ENCODE measurements around the gene HOOK2.
"Not testable (repeated sequence)": the region's sequence is repeated elsewhere in the genome, so short reads cannot be mapped to it uniquely, and the experiment has no call there.

Gene HOOK2

DNA sequence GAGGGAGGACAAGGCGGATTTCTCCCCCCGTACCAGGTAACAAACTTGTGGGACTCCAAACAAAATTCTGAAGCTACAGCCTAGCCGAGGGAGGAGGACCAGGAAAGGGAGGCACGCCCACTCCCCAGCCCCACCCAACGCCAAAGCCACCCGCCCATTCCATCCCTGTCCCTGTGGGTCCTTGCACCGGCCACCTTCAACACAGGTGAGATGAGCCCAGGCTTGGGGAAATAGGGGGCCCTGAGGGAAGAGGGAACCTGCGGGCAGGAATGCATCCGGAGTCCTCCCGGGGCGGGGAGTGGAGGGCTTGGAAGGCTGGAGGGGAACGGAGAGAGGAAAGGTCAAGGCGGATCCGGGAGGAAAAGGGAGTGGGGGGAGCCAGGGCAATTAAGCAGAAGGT lies 23.7 kb downstream of the HOOK2 start, which contains the start of gene BEST2:
Gene BEST2 (plus strand): TSS at position 157 of the 400 bp plus-strand sequence. CDS start 802 bp downstream, outside the sequence.
- DNase-seq: no peak

DNA sequence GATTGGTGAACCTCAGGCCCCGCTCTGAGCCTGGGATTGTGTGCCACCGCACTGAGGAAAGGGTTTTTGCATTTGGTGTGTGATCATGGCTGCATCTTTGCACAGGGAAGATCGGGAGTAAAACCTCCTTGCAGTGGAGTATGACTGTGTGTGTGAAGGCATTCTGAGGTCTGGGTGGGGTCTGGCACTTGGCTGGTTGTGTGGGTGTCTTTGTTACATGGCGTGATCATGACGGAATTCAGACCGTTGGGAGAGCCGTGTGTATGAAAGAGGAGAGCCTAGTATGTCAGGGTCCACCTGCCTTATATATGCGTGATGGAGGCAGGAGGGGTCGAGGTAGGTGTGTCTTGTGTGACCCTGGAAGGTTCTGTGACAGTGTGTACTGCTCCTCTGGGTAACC lies 24.5 kb downstream of the HOOK2 start:
- no peak for DNase-seq

DNA sequence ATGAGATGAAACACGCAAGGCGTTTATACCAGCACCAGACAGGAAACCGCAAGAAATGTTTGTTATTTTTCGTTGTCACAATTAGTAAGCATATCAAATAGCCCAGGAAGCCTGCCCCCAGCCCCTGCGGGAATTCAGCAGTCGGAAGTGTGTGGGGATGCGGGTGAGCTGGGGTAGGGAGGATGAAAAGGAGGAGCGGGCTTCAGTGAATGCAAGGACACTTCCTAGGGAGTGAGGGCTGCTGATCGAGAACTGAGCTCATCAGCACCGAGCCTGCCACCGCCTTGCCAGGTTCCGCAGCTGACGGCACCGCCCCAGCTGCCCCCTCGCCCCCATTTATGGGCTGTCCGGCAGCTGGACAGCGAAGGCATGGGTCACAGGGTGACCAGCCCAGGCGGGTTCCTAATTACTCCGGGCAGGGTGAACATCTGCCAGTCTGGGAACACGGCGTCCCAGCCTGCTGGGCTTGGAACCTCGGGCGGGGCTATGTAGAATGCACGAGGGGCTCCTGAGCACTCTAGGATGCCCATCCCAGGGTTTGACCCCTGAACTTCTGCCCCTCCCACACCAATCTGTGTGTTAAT lies 25.3 kb downstream of the HOOK2 start:
- no peak for DNase-seq

DNA sequence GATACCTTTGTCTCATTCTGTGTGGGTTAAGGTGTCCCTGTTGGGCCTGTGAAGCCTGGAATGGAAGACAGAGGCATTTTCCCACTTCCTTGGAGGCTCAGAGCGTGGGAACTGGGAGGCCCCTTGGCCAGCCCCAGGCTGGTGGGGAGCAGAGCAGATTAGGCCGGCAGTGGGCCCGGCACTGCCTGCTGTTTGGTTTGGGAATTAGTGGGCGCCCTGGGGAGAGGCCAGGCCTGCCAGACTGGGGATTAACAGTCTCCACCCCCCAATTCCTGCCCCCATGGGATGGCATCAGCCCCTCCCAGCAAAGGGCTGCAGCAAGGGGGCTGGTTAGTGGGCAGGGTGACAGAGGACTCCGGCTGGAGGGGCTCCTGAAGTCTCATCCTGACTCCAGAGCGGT lies 26.9 kb downstream of the HOOK2 start:
- DNase-seq: no peak

DNA sequence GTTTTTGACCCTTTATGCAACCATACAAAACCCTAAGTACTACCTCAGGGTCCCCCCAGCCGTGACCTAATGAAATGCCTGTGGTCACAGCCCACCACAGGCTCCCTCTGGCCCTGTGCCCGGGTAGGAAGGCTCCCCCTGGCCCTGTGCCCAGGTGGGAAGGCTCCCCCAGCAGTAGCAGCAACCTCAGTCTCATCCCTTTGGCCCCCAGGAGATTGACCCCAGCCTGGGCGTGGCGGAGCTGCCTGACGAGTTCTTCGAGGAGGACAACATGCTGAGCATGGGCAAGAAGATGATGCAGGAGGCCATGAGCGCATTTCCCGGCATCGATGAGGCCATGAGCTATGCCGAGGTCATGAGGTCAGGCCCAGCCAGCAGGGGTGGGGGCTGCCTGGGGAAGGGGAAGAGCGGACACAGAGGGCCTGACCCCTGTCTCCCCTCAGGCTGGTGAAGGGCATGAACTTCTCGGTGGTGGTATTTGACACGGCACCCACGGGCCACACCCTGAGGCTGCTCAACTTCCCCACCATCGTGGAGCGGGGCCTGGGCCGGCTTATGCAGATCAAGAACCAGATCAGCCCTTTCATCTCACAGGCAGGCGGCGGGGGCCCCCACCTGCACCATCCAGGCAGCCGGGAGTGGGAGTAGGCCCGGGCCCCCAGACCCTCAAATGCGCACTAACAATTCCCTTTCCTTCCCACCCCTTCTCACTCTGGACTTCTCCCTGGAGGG lies 30.0 kb downstream of the HOOK2 start:
- DNase-seq: no peak

DNA sequence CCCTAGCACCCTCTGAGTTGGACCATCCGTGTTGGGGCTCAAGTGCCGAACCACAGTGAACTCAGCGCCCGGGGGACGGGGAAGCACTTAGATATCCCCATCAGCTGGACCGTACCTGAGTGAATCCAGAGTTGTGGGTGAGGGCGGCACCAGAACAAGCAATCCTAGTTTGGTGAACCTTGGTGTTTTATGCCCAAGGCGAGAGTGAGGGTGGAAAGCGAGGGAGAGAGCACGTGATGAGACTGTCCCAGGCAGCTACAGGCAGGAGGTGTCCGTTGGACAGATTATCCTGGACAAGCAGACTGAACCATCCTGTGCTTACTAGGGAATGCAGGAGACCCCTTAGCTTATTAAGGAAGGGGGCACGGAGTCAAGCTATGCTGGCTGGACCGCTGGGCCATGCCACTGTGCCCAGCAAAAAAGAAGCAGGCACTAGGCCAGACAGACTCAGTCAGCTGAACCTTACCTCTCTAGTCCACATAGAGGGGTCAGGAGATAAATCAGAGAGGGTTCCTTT lies 37.5 kb downstream of the HOOK2 start:
- no peak for DNase-seq

DNA sequence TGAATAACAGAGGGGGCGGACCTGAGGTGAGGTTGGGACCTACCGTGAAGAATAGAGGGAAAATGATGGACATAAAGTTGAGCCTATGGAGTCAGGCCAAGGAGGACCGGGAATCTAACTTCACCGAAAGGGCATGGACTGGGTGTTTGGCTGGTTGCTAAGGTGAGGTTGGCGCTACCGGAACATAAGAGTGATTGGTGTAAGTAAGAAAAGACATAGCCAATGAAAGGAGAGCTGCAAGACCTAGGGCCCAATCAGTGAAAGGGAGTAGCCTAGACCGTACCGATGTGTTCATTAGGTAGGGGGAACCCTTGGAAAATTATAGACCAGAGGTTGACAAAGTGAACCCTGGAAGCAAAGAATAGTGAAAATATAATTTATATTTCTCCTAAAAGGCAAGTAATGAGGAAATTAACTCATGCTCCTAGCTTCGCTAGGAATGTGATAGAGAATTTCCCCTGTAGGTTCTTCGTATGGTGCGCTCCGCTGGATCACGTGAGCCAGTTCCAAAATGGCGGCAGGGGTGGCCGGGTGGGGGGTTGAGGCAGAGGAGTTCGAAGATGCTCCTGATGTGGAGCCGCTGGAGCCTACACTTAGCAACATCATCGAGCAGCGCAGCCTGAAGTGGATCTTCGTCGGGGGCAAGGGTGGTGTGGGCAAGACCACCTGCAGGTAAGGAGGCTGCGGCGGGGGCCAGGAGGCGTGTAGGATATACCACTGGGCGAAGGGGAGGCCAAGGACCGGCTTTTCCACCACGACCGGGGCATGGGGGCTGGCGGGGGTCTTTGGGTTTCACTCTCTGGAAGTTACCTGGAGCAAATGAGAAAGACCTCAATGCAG lies 38.1 kb downstream of the HOOK2 start, which contains the start of gene GET3:
Gene GET3 (plus strand): TSS at position 503 of the 840 bp plus-strand sequence. CDS start 9 bp downstream, at position 512.
- peak; percentile 94 for DNase-seq

DNA sequence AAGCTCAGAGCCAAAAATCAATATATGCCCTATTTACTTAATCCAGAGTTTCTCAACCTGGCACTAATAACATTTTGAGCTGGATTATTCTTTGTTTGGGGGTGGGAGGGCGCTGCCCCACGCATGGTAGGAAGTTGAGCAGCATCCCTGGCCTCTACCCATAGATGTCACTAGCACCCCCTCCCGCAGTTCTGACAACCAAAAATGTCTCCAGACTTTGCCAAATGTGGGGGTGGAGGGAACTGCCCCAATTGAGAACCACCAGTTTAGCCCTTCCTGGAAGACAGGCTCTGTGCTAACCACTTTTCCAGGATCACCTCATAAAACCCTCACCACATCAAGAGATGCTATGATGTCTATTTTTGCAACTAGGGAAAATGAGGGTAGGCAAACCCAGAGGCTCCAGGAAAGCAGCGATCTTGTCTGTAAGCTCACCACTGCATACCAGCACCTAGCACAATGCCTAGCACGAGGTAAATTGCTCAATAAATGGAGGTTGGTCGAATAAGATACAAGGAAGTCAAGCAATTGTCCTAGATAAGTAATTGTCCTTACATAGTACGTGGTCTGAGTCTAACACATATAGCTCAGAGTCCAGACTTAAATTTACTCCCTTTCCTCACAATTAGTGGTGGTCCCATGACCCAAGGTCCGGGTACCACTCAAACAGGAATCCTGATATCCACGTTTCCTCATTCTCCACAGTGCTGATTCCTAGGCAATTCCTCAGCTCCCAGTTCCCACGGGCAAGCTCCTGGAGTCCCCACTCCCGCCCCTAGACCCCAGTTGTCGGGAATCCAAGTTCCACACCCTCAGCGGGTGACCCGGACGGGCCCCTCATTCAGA lies 41.8 kb downstream of the HOOK2 start:
- peak; percentile 80 for DNase-seq

DNA sequence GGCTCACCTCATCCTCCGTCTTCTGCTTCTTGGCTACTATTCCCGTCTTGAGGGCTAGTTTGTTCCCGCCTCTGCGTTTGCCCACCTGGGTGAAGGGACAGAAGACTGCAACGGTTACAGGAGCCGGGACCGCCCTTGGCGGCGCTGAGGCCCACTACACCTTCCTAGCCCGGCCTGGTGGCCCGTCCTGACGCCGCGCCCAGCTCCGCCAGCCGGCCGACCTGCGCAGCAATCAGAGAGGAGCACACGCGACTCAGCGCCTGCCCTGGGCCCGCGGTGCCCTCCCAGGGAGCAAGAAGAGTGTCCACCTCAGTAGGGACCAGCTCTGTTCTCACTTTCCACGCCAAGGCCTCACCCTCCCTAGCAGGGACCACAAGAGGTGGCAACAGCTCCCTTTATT lies 44.0 kb downstream of the HOOK2 start:
- DNase-seq: no peak

DNA sequence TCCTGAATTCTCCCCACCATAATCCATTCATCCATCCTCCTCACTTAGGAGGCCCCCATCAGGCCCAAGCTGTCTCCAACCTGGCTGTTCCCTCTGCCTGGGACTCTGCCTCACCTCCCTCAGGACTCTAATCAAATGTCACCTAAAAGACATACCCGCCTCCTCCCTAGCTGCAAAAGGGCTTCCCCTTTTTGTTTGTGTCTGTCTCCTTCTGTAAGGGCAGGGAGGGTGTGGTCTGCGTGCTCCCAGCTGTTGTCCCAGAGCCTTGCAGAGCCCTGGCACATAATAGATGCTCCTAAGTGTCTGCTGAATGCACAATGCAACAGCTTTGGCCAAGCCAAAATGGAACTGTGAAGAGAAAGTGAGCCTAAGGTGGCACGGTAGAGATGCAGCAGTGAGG lies 45.3 kb downstream of the HOOK2 start:
- DNase-seq: no peak

DNA sequence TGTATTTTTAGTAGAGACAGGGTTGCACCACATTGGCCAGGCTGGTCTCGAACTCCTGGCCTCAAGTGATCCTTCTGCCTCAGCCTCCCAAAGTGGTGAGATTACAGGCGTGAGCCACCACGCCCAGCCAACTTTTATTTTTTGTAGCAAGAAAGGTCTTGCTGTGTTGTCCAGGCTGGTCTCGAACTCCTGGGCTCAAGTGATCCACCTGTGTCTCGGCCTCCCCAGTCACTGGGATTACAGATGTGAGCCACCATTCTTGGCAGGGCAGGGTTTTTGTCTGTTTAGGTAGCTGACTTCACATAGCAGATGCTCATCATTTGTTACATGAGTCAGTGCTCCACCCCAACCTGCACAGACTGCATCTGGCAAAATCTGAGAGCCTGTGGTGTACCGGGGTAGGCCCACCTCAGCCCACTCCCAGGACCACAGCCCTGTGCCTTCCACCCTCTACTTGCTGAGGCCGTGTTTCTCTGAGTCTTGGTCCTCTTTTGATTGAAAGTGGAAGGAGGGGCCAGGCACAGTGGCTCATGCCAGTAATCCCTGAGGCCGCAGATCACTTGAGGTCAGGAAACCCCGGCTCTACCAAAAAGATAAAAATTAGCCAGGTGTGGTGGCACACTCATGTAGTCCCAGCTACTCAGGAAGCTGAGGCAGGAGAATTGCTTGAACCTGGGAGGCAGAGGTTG lies 47.5 kb downstream of the HOOK2 start:
- DNase-seq: no peak

DNA sequence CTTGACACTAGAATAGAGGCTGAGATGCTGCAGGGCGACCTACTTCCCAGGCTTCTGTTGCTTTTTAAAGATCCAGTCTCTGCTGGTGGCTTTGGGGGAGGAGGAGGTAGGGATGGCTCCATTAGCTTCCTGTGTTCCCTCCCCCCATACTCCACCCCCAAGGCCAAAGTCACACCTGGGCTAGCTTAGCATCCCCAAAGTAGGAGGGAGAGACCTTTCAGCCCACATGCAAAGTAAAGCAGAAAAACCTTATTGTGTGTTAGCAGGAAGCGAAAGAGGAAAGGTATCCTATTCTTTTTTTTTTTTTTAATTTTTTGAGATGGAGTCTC lies 48.4 kb downstream of the HOOK2 start:
- no peak for DNase-seq

DNA sequence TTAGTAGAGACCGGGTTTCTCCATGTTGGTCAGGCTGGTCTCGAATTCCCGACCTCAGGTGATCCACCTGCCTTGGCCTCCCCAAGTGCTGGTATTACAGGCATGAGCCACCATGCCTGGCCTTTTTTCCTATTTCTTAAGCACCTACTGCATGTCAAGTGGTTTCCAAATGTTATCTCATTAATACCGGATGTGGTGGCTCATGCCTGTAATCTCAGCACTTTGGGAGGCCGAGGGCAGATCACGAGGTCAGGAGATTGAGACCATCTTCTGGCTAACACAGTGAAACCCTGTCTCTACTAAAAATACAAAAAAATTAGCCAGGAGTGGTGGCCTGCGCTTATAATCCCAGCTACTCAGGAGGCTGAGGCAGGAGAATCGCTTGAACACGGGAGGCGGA lies 49.7 kb downstream of the HOOK2 start:
- DNase-seq: not testable (repeated sequence)

DNA sequence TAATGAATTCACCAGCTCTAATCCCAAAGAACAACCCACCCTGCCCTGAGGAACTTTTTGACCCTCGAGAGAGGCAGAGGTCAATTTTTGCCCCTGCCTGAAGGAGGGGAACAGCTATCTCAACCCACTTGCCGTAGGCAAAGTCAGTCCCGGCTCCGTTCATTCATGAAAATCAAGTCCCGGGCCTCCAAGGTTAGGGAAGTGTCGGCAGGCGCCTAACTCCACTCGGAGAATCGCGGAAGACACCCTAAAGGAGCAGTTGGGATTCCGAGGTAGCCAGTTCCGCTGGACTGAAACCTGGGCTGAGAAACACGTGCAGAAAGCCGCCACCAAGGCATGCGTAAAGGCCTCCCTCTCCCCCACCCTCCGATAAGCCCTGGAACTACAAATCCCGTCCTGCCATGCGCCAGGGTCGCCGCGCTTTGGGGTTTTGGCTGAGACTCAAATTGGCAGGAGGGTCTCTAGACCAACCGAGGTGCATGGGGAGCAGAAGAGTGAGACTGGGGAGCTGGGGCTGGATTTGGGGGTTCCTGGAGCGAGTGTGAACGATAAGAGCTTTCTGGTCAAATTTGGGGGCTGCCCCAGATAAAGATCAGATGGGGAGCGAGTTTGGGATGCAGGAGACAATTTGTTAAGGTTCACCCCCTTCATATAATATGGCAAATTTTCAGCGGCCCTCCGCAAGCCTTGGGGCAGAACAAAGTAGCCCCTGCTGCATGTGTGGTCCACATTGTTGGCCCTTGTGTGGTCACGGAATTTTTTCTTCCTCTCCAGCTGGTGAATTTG lies 51.5 kb downstream of the HOOK2 start, which contains the start of gene TNPO2:
Gene TNPO2 (minus strand): TSS at position 292 of the 786 bp plus-strand sequence. CDS start 2,955 bp downstream, outside the sequence.
- peak; percentile 89 for DNase-seq

DNA sequence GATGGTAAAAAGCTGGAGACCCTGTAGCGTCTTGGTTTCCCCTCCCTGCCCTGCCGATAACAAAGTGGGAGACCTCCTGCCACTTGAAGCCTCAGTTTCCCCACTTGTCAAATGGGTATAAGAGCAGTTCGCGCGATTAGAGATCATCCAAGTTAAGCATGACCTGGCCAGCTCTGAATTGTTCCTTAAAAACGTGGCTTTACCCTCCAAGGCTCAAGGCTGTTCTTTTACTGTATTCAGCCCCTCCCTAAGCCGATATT lies 52.0 kb downstream of the HOOK2 start:
- peak; percentile 28 for DNase-seq

DNA sequence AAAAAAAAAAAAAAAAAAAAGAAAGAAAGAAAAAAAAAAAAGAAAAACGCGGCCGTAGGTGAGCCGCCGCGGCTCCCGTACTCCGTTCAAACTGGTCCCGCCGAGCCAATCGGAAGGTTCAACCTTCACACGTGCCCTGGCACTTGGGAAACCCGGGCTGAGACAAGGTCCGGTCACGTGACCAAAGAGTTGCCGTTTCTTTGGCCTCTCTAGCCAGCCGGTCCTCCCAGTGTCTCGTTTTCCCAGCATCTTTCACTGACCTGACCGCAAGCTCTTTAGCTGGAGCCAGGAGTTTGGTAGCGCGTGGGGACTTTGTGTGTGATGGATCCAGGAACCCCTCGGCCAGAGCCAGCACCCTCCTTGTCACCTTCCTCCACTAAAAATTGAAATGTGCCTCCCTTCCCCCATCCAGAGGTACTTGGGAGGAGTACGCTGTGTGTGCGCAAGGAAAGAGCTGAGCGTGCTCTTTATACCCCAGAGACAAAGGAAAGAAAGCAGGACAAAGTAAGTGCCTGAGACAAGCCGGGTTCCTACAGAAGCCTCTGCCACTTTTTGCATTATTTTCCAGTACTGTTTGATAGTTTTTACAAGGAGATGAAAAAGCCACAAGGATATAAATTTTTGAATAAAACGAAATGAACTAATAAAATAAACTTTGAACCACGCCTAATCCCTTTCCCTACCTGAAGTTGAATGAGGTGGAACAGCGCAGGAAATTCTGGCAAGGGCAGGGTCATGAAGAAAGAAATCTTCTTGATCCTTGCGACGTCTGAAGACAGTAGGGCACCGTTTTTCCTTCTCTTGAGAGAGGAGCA lies 52.6 kb downstream of the HOOK2 start:
- DNase-seq: peak; percentile 97

DNA sequence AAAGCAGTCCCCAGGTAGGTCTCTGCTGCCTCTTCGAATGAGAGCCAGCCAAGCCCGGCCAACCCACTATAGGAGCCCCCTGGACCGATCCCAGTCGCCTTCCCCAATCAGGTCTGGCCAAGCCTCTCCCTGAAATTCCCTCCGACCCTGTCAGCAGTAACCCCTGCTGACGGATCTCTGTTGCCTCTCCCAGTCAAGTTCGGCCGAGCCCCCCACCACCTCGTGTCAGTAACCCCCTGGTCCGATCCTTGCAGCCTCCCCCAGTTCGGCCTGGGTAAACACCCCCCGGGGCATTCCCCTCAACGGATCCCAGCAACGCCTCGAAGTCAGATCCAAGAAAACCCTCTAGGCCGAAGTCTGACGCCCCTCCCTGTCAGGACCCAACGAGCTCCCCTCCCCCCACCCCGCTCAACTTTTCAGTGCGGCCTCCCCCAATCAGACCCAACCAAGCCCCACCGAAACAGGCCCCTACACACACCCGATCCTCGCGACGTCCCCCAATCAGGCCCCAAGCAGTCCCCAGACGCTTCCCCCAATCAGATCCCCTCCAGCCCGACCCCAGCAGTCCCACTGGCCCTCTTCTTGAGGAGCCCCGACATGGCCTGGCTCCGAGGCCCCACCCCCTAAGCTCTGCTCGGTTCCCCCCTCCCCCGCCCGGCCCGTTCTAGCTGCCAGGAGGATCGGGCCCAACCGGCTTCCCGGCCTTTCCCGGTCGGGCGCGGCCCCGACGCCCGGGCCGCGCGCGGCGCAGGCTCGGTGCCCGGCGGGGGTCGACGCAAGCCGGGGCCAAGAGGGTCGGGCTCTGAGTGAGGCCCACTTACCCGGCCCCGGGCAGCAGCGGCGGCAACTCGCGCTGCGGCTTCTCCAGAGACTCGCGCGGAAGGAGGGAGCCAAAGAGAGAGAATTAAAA lies 53.4 kb downstream of the HOOK2 start:
- peak; percentile 63 for DNase-seq

DNA sequence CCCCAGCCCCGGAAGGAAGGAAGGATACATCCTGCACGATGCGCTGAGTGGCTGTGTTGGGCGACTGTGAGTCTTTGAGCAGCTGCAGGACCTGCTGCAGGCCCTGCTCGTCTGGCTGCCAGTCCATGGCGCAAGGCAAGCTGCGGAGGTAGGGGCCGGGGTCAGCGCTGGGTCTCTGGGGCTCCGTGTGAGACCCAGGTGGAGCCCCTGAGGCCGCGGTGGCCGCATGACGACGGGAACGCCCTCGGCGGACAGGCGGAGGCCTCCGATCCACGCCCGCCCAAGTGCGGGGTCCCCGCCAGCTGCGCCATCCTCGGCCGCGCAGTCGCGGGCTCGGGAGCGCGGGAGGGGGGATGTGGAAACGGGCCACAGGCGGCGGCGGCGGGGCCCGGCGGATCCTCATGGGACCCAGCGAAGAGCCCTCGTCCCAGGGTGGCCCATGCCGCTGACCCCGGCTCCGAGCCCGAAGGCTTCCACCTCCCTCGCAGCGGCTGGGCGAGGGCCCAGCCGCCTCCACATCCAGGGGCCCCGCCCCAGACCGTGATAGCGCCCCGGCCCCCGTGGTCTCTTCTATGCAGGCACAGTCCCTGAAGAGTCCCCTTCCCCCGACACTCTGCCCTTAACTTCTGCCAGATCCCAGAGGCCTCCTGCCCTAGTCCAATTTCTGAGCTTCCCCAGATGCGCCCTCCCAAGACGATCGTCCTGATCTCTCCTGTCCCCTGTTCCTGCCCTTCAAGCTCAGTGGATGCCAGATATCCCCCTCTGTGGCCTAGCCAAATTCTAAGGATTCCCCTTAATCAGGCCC lies 54.3 kb downstream of the HOOK2 start:
- peak; percentile 44 for DNase-seq
